Activated T-cell treated with anti-CD3 and anti-CD28 coated beads, Interleukin-2, amount 50 U/mL, for 72 hours (primary cell): ENCODE measurements around the gene SLX4IP. TPM values are rescaled to one million over a fixed set of nuclear protein-coding genes. Genes with fewer than 3 reads are reported as not detected.

Experiments used
- ATAC-seq, 2 donors: fragments of 150-1000 bp; cut with Tn5 transposase; replicated peaks in 1 of 2; 2 replicates each; pipeline ENCODE4 v1.10.0; 2021; ENCODE audit warnings: moderate library complexity in 2 of 2, mild to moderate bottlenecking in 1 of 2
- DNase-seq, 2 donors: peaks; one replicate each; pipeline ENCODE4 v3.0.0; 2021 to 2022; ENCODE audit warnings: mixed read lengths in 1 of 2
- H3K27ac Mint-ChIP-seq: one replicate; pipeline ENCODE4 v1.8.0; 2022; ENCODE audit warnings: mild to moderate bottlenecking, moderate library complexity, mixed read lengths
- H3K27me3 Mint-ChIP-seq: one replicate; pipeline ENCODE4 v1.8.0; 2022; ENCODE audit warnings: low read depth, mixed read lengths
- H3K36me3 Mint-ChIP-seq, 2 donors: one replicate each; pipeline ENCODE4 v1.8.0; 2022; ENCODE audit warnings: mixed read lengths in 2 of 2, mild to moderate bottlenecking in 1 of 2; ENCODE audit not compliant: insufficient read depth in 2 of 2
- H3K4me1 Mint-ChIP-seq: one replicate; pipeline ENCODE4 v1.8.0; 2022; ENCODE audit warnings: low read depth, mixed read lengths
- H3K4me3 Mint-ChIP-seq, 2 donors: one replicate each; pipeline ENCODE4 v1.8.0; 2022; ENCODE audit warnings: mild to moderate bottlenecking in 2 of 2, mixed read lengths in 2 of 2, moderate library complexity in 2 of 2
- H3K9me3 Mint-ChIP-seq, 2 donors: one replicate each; pipeline ENCODE4 v1.8.0; 2022; ENCODE audit warnings: mixed read lengths in 2 of 2
- total RNA-seq, 2 donors: library from RNA; stranded (reverse); gene quantifications; one replicate each; pipeline ENCODE4 v1.2.3, GENCODE V29; 2022

The SLX4IP gene
- total RNA-seq, 2 donors from 2014 or later, result 7.3 to 10.9 TPM

- no peak for ATAC-seq
- H3K27ac Mint-ChIP-seq, result no peak overlapping the region
- no peak for DNase-seq
- no peaks in the 10 kb centered on the region for H3K27me3 Mint-ChIP-seq
- H3K36me3 Mint-ChIP-seq, result peaks cover 0 to 1% of the 10 kb centered on the region in 2 donors
- no peaks in the 10 kb centered on the region for H3K9me3 Mint-ChIP-seq
- H3K4me1 Mint-ChIP-seq, result peaks cover 33% of the 10 kb centered on the region
- no peak overlapping the region for H3K4me3 Mint-ChIP-seq
Observed at GRCh38 chr20:10496465-10496864, 61.4 kb downstream of the SLX4IP start.

- no peak overlapping the region for H3K27ac Mint-ChIP-seq
- no peak for ATAC-seq
Observed at GRCh38 chr20:10497283-10497682, 62.2 kb downstream of the SLX4IP start.

GRCh38 chr20:10497791-10498190, 62.7 kb downstream of the SLX4IP start:
- Mint-ChIP-seq H3K9me3 (no peaks in the 10 kb centered on the region), H3K4me1 (peaks cover 43% of the 10 kb centered on the region), H3K27me3 (no peaks in the 10 kb centered on the region), H3K4me3 (no peak overlapping the region), H3K27ac (no peak overlapping the region), H3K36me3 (peaks cover 0 to 1% of the 10 kb centered on the region in 2 donors)
- no peak for ATAC-seq
- no peak for DNase-seq

More at GRCh38 chr20:10497283-10497682, 62.2 kb downstream of the SLX4IP start:
- no peak for DNase-seq
- H3K9me3 Mint-ChIP-seq, result no peaks in the 10 kb centered on the region
- H3K4me1 Mint-ChIP-seq, result peaks cover 38% of the 10 kb centered on the region
- H3K27me3 Mint-ChIP-seq, result no peaks in the 10 kb centered on the region
- H3K4me3 Mint-ChIP-seq, result no peak overlapping the region
- H3K36me3 Mint-ChIP-seq, result peaks cover 0 to 1% of the 10 kb centered on the region in 2 donors

GRCh38 chr20:10498200-10498599, 63.1 kb downstream of the SLX4IP start:
- DNase-seq, result no peak
- Mint-ChIP-seq H3K9me3 (no peaks in the 10 kb centered on the region), H3K36me3 (peaks cover 0 to 1% of the 10 kb centered on the region in 2 donors), H3K27me3 (no peaks in the 10 kb centered on the region), H3K4me1 (peaks cover 44% of the 10 kb centered on the region), H3K27ac (no peak overlapping the region), H3K4me3 (no peak overlapping the region)
- no peak for ATAC-seq

- peak; percentile 38 to 39 for ATAC-seq
- peaks cover 0 to 1% of the 10 kb centered on the region in 2 donors for H3K36me3 Mint-ChIP-seq
- H3K9me3 Mint-ChIP-seq, result no peaks in the 10 kb centered on the region
- peaks cover 50% of the 10 kb centered on the region for H3K4me1 Mint-ChIP-seq
- H3K27me3 Mint-ChIP-seq, result no peaks in the 10 kb centered on the region
- peak; percentile 12 to 19 for DNase-seq
- peak overlapping the region; percentile 84 for H3K27ac Mint-ChIP-seq
- peak overlapping the region; percentile 82 to 88 for H3K4me3 Mint-ChIP-seq
Observed at GRCh38 chr20:10501402-10501801, 66.3 kb downstream of the SLX4IP start.

GRCh38 chr20:10502098-10502526, 67.0 kb downstream of the SLX4IP start:
- H3K4me3 Mint-ChIP-seq, result peak overlapping the region; percentile 82 to 88
- no peaks in the 10 kb centered on the region for H3K9me3 Mint-ChIP-seq
- DNase-seq, result peak; percentile 14 to 16
- peak; percentile 77 to 78 for ATAC-seq
- peaks cover 0 to 1% of the 10 kb centered on the region in 2 donors for H3K36me3 Mint-ChIP-seq
- no peaks in the 10 kb centered on the region for H3K27me3 Mint-ChIP-seq
- H3K27ac Mint-ChIP-seq, result peak overlapping the region; percentile 84
- H3K4me1 Mint-ChIP-seq, result peaks cover 50% of the 10 kb centered on the region

- peaks cover 0 to 1% of the 10 kb centered on the region in 2 donors for H3K36me3 Mint-ChIP-seq
- H3K9me3 Mint-ChIP-seq, result no peaks in the 10 kb centered on the region
- no peak overlapping the region for H3K27ac Mint-ChIP-seq
- H3K27me3 Mint-ChIP-seq, result no peaks in the 10 kb centered on the region
- no peak for DNase-seq
- H3K4me1 Mint-ChIP-seq, result peaks cover 44% of the 10 kb centered on the region
- no peak overlapping the region for H3K4me3 Mint-ChIP-seq
- ATAC-seq, result no peak
Observed at GRCh38 chr20:10504608-10504993, 69.5 kb downstream of the SLX4IP start.

- H3K36me3 Mint-ChIP-seq, result no peaks in the 10 kb centered on the region
- H3K27ac Mint-ChIP-seq, result no peak overlapping the region
- H3K27me3 Mint-ChIP-seq, result no peaks in the 10 kb centered on the region
- H3K9me3 Mint-ChIP-seq, result no peaks in the 10 kb centered on the region
- no peak overlapping the region for H3K4me3 Mint-ChIP-seq
- DNase-seq (no peak), ATAC-seq (no peak)
- peaks cover 41% of the 10 kb centered on the region for H3K4me1 Mint-ChIP-seq
Observed at GRCh38 chr20:10504994-10505730, 70.1 kb downstream of the SLX4IP start.

- peaks cover 35% of the 10 kb centered on the region for H3K4me1 Mint-ChIP-seq
- no peaks in the 10 kb centered on the region for H3K9me3 Mint-ChIP-seq
- no peaks in the 10 kb centered on the region for H3K27me3 Mint-ChIP-seq
- H3K36me3 Mint-ChIP-seq, result no peaks in the 10 kb centered on the region
- ATAC-seq (no peak), DNase-seq (no peak)
- H3K27ac Mint-ChIP-seq, result no peak overlapping the region
- no peak overlapping the region for H3K4me3 Mint-ChIP-seq
Observed at GRCh38 chr20:10505827-10506226, 70.7 kb downstream of the SLX4IP start.

GRCh38 chr20:10507052-10507451, 71.9 kb downstream of the SLX4IP start:
- no peaks in the 10 kb centered on the region for H3K27me3 Mint-ChIP-seq
- no peak for DNase-seq
- no peak overlapping the region for H3K4me3 Mint-ChIP-seq
- no peaks in the 10 kb centered on the region for H3K9me3 Mint-ChIP-seq
- H3K36me3 Mint-ChIP-seq, result peaks cover 0 to 3% of the 10 kb centered on the region in 2 donors
- ATAC-seq, result no peak
- no peak overlapping the region for H3K27ac Mint-ChIP-seq
- peaks cover 34% of the 10 kb centered on the region for H3K4me1 Mint-ChIP-seq

GRCh38 chr20:10508060-10508459, 73.0 kb downstream of the SLX4IP start:
- H3K4me3 Mint-ChIP-seq, result no peak overlapping the region
- H3K36me3 Mint-ChIP-seq, result peaks cover 0 to 3% of the 10 kb centered on the region in 2 donors
- no peaks in the 10 kb centered on the region for H3K9me3 Mint-ChIP-seq
- H3K4me1 Mint-ChIP-seq, result peaks cover 32% of the 10 kb centered on the region
- no peak overlapping the region for H3K27ac Mint-ChIP-seq
- no peaks in the 10 kb centered on the region for H3K27me3 Mint-ChIP-seq
- ATAC-seq (no peak), DNase-seq (no peak)

GRCh38 chr20:10508468-10509251, 73.6 kb downstream of the SLX4IP start:
- Mint-ChIP-seq H3K4me3 (no peak overlapping the region), H3K27ac (no peak overlapping the region), H3K4me1 (peaks cover 36% of the 10 kb centered on the region), H3K27me3 (no peaks in the 10 kb centered on the region), H3K36me3 (peaks cover 0 to 3% of the 10 kb centered on the region in 2 donors), H3K9me3 (no peaks in the 10 kb centered on the region)
- no peak for ATAC-seq
- no peak for DNase-seq

GRCh38 chr20:10509376-10509775, 74.3 kb downstream of the SLX4IP start:
- H3K4me1 Mint-ChIP-seq, result peaks cover 39% of the 10 kb centered on the region
- no peak overlapping the region for H3K4me3 Mint-ChIP-seq
- H3K27ac Mint-ChIP-seq, result no peak overlapping the region

More at GRCh38 chr20:10509376-10509775, 74.3 kb downstream of the SLX4IP start:
- no peak for DNase-seq
- H3K36me3 Mint-ChIP-seq, result peaks cover 0 to 3% of the 10 kb centered on the region in 2 donors
- H3K27me3 Mint-ChIP-seq, result no peaks in the 10 kb centered on the region
- no peaks in the 10 kb centered on the region for H3K9me3 Mint-ChIP-seq
- no peak for ATAC-seq
